Coronary artery (tissue), 2 donors: ENCODE data around the gene CFAP92.

ENCODE experiments used
- DNase-seq: peaks from one replicate; pipeline ENCODE4 v3.0.0-alpha.2; 2017; ENCODE audit warnings: low spot score
- H3K27ac ChIP-seq, 2 donors: fragments of 200-600 bp; sonication (generic); one replicate each; pipeline ENCODE4 v1.5.1; 2016 to 2019
- H3K4me3 ChIP-seq: fragments of 200-600 bp; sonication (generic); 2 replicates; pipeline ENCODE4 v1.5.1; 2016; ENCODE audit warnings: mild to moderate bottlenecking, moderate library complexity
- CTCF ChIP-seq: fragments of 200-600 bp; sonication (generic); IDR thresholded peaks from one replicate; pipeline ENCODE4 v1.5.1; 2019; ENCODE audit warnings: antibody characterized with exemption

The CFAP92 gene

GRCh38 chr3:128987302-128988100 is 6.4 kb downstream of the CFAP92 start:
- H3K4me3 ChIP-seq, result no peak overlapping the region
- DNase-seq, result no peak
- no peak overlapping the region for H3K27ac ChIP-seq
- no peak for TF ChIP-seq CTCF

- no peak overlapping the region for H3K27ac ChIP-seq
- no peak for DNase-seq
- H3K4me3 ChIP-seq, result no peak overlapping the region
- no peak for TF ChIP-seq CTCF
Observed at GRCh38 chr3:128984596-128984995, 9.3 kb downstream of the CFAP92 start.

GRCh38 chr3:128983293-128984069 is 10.4 kb downstream of the CFAP92 start:
- no peak for TF ChIP-seq CTCF
- H3K4me3 ChIP-seq, result no peak overlapping the region
- H3K27ac ChIP-seq, result no peak overlapping the region
- DNase-seq, result no peak

- Histone ChIP-seq H3K4me3 (no peak overlapping the region), H3K27ac (no peak overlapping the region)
- no peak for DNase-seq
- no peak for TF ChIP-seq CTCF
Observed at GRCh38 chr3:128975276-128975675, 18.6 kb downstream of the CFAP92 start.

- no peak overlapping the region for H3K27ac ChIP-seq
- DNase-seq, result no peak
- no peak for TF ChIP-seq CTCF
Observed at GRCh38 chr3:128973988-128974564, 19.8 kb downstream of the CFAP92 start.

GRCh38 chr3:128971421-128972100 is 22.3 kb downstream of the CFAP92 start:
- H3K27ac ChIP-seq, result no peak overlapping the region
- TF ChIP-seq CTCF, result no peak
- DNase-seq, result no peak
- no peak overlapping the region for H3K4me3 ChIP-seq

More at GRCh38 chr3:128973988-128974564, 19.8 kb downstream of the CFAP92 start:
- no peak overlapping the region for H3K4me3 ChIP-seq
